ENCODE measurements around the gene ILRUN.
"Not testable (repeated sequence)": the region's sequence is repeated elsewhere in the genome, so short reads cannot be mapped to it uniquely, and the experiment has no call there.

The ILRUN gene

GRCh38 chr6:34697544-34697836 lies 923 bp upstream of the ILRUN start:
- DNase-seq (ENCODE audit: low spot score), result no peak

GRCh38 chr6:34696189-34696738 lies 303 bp downstream of the ILRUN start:
- DNase-seq (ENCODE audit: low spot score), result no peak

GRCh38 chr6:34695729-34696188 lies 808 bp downstream of the ILRUN start:
- no peak for DNase-seq (ENCODE audit: low spot score)

GRCh38 chr6:34692280-34692679 lies 4.3 kb downstream of the ILRUN start:
- DNase-seq (ENCODE audit: low spot score), result no peak

GRCh38 chr6:34689742-34690141 lies 6.8 kb downstream of the ILRUN start:
- DNase-seq (ENCODE audit: low spot score), result no peak

- no peak for DNase-seq (ENCODE audit: low spot score)
Observed at GRCh38 chr6:34688956-34689355, 7.6 kb downstream of the ILRUN start.

GRCh38 chr6:34684919-34685318 lies 11.6 kb downstream of the ILRUN start:
- DNase-seq (ENCODE audit: low spot score), result no peak

- no peak for DNase-seq (ENCODE audit: low spot score)
Observed at GRCh38 chr6:34684364-34684763, 12.2 kb downstream of the ILRUN start.

- DNase-seq (ENCODE audit: low spot score), result no peak
Observed at GRCh38 chr6:34680802-34681515, 15.6 kb downstream of the ILRUN start.

- DNase-seq (ENCODE audit: low spot score), result not testable (repeated sequence)
Observed at GRCh38 chr6:34680313-34680712, 16.3 kb downstream of the ILRUN start.

- DNase-seq (ENCODE audit: low spot score), result no peak
Observed at GRCh38 chr6:34679552-34680253, 16.9 kb downstream of the ILRUN start.

GRCh38 chr6:34676140-34676539 lies 20.4 kb downstream of the ILRUN start:
- no peak for DNase-seq (ENCODE audit: low spot score)

GRCh38 chr6:34674930-34675329 lies 21.6 kb downstream of the ILRUN start:
- DNase-seq (ENCODE audit: low spot score), result not testable (repeated sequence)

- no peak for DNase-seq (ENCODE audit: low spot score)
Observed at GRCh38 chr6:34674268-34674639, 22.3 kb downstream of the ILRUN start.

GRCh38 chr6:34673064-34673463 lies 23.5 kb downstream of the ILRUN start:
- no peak for DNase-seq (ENCODE audit: low spot score)

GRCh38 chr6:34672657-34673043 lies 23.9 kb downstream of the ILRUN start:
- no peak for DNase-seq (ENCODE audit: low spot score)

GRCh38 chr6:34671801-34672656 lies 24.5 kb downstream of the ILRUN start:
- no peak for DNase-seq (ENCODE audit: low spot score)

- DNase-seq (ENCODE audit: low spot score), result no peak
Observed at GRCh38 chr6:34671367-34671766, 25.2 kb downstream of the ILRUN start.

- DNase-seq (ENCODE audit: low spot score), result not testable (repeated sequence)
Observed at GRCh38 chr6:34668799-34669198, 27.8 kb downstream of the ILRUN start.

GRCh38 chr6:34667481-34668238 lies 28.9 kb downstream of the ILRUN start:
- DNase-seq (ENCODE audit: low spot score), result no peak

- DNase-seq (ENCODE audit: low spot score), result no peak
Observed at GRCh38 chr6:34665019-34665418, 31.5 kb downstream of the ILRUN start.
